HUDEP-2 (cell line): Measurements from ENCODE around the gene COX19.
A peak's percentile ranks its signal among the peaks of the same experiment; 100 is the strongest.
"Not testable (repeated sequence)": the region's sequence is repeated elsewhere in the genome, so short reads cannot be mapped to it uniquely, and the experiment has no call there.

Experiments used
- DNase-seq, 76 experiments: peaks; one replicate each; lab custom pipeline; 2025; ENCODE audit not compliant: unreplicated experiment in 76 of 76; lab: John Stamatoyannopoulos, UW

Gene COX19

GRCh38 chr7:931871-932650 is 43.3 kb downstream of the COX19 start:
- no peak for DNase-seq

- DNase-seq: no peak
These were observed 44.2 kb downstream of the COX19 start for GRCh38 chr7:930975-931758.

- no peak for DNase-seq
These were observed 46.0 kb downstream of the COX19 start for GRCh38 chr7:929311-929711.

GRCh38 chr7:927031-927671 is 48.2 kb downstream of the COX19 start:
- DNase-seq: no peak

GRCh38 chr7:926061-927030 is 49.0 kb downstream of the COX19 start:
- DNase-seq: no peak

GRCh38 chr7:925601-926000 is 49.7 kb downstream of the COX19 start:
- DNase-seq: peak in 62 of 76 experiments; percentile 4 to 82 (median 56)

- DNase-seq: peak in 14 of 76 experiments; percentile 7 to 44 (median 20)
These were observed 50.7 kb downstream of the COX19 start for GRCh38 chr7:924541-925231.

GRCh38 chr7:924042-924441 is 51.3 kb downstream of the COX19 start:
- not testable (repeated sequence) for DNase-seq

GRCh38 chr7:923108-924041 is 52.0 kb downstream of the COX19 start:
- peak in 71 of 76 experiments; percentile 29 to 85 (median 71) for DNase-seq

GRCh38 chr7:922334-923107 is 52.8 kb downstream of the COX19 start:
- DNase-seq: peak in 15 of 76 experiments; percentile 8 to 78 (median 29)

- peak in 10 of 76 experiments; percentile 14 to 53 (median 24) for DNase-seq
These were observed 53.6 kb downstream of the COX19 start for GRCh38 chr7:921581-922333.

GRCh38 chr7:921071-921461 is 54.3 kb downstream of the COX19 start:
- DNase-seq: no peak

- DNase-seq: no peak
These were observed 54.8 kb downstream of the COX19 start for GRCh38 chr7:920351-921070.

GRCh38 chr7:919924-920341 is 55.4 kb downstream of the COX19 start:
- DNase-seq: no peak

- DNase-seq: no peak
These were observed 56.3 kb downstream of the COX19 start for GRCh38 chr7:919114-919442.

GRCh38 chr7:918441-919113 is 56.8 kb downstream of the COX19 start:
- DNase-seq: no peak
